Renal cortex interstitium (tissue), 11 donors: Measurements from ENCODE around the gene MTCL1. TPM values are rescaled to one million over a fixed set of nuclear protein-coding genes. Genes with fewer than 3 reads are reported as not detected.

Experiments
- DNase-seq, 11 donors: peaks; one replicate each; pipeline ENCODE4 v3.0.0-alpha.2; 2013; ENCODE audit warnings: low read depth in 9 of 11, low spot score in 4 of 11; ENCODE audit errors: extremely low read depth in 1 of 11
- polyA plus RNA-seq, 3 donors: library from polyadenylated mRNA; unstranded; fragments of 120-200 nt; gene quantifications; one replicate each; pipeline ENCODE4 v1.2.1, GENCODE V29; 2013; ENCODE audit not compliant: insufficient read length in 3 of 3

MTCL1 gene
- polyA plus RNA-seq, 3 donors = 18.5 to 58.2 (median 31.4) TPM

GRCh38 chr18:8780227-8780626 is 74.9 kb downstream of the MTCL1 start:
- no peak for DNase-seq

- DNase-seq = no peak
Measured at GRCh38 chr18:8781671-8782070, 76.3 kb downstream of the MTCL1 start.

- no peak for DNase-seq
Measured at GRCh38 chr18:8783335-8783993, 78.1 kb downstream of the MTCL1 start.

GRCh38 chr18:8783994-8784530 is 78.7 kb downstream of the MTCL1 start:
- DNase-seq = no peak

GRCh38 chr18:8785261-8785660 is 79.9 kb downstream of the MTCL1 start:
- no peak for DNase-seq

GRCh38 chr18:8785855-8786482 is 80.6 kb downstream of the MTCL1 start:
- no peak for DNase-seq

- no peak for DNase-seq
Measured at GRCh38 chr18:8786483-8787370, 81.4 kb downstream of the MTCL1 start.

- DNase-seq = no peak
Measured at GRCh38 chr18:8787371-8787670, 82.0 kb downstream of the MTCL1 start.

GRCh38 chr18:8787794-8788193 is 82.4 kb downstream of the MTCL1 start:
- no peak for DNase-seq

- DNase-seq = no peak
Measured at GRCh38 chr18:8788503-8789429, 83.4 kb downstream of the MTCL1 start.

GRCh38 chr18:8791171-8791651 is 85.9 kb downstream of the MTCL1 start:
- no peak for DNase-seq

GRCh38 chr18:8792688-8793316 is 87.4 kb downstream of the MTCL1 start:
- no peak for DNase-seq

- no peak for DNase-seq
Measured at GRCh38 chr18:8793445-8794155, 88.2 kb downstream of the MTCL1 start.

GRCh38 chr18:8794156-8794933 is 89.0 kb downstream of the MTCL1 start:
- no peak for DNase-seq

GRCh38 chr18:8794934-8795280 is 89.6 kb downstream of the MTCL1 start:
- no peak for DNase-seq

- no peak for DNase-seq
Measured at GRCh38 chr18:8795586-8796325, 90.4 kb downstream of the MTCL1 start.
